Measurements from ENCODE around the gene INSC. TPM values are rescaled to one million over a fixed set of nuclear protein-coding genes. Genes with fewer than 3 reads are reported as not detected.

The INSC gene
- total and polyA plus RNA-seq, 9 of the 15 experiments (the other 6 are each of a cell fraction or from before 2014, with no cell fraction given), result not detected

- CTCF ChIA-PET (ENCODE audit: low intra/inter-chr PET ratio), result interaction anchor here (1.3 to 2.6 kb wide), 2 partner anchors 167 to 285 kb away, joined by 7 to 13 read pairs; no protein-coding TSS in a partner anchor
- Histone ChIP-seq H3K4me1 (replicated peaks in 1 of 2; ENCODE audit: control insufficient read depth in 2 of 2, insufficient read depth in 2 of 2, low read length in 2 of 2) (peaks cover 0 to 11% of the 10 kb centered on the region in 2 experiments; a peak in 2 of 5 replicates), H3K79me2 (ENCODE audit: control insufficient read depth, insufficient read depth, low read length) (no peaks in the 10 kb centered on the region), H2AFZ (ENCODE audit: low read depth, low read length) (no peak overlapping the region), H3K9me3 (replicated peaks; ENCODE audit: control insufficient read depth, insufficient read depth, low read depth, low read length) (no peaks in the 10 kb centered on the region), H3K4me3 (no peak overlapping the region), H3K27me3 (ENCODE audit: control insufficient read depth in 2 of 2, insufficient read depth in 2 of 2, low read length in 2 of 2) (peaks cover 3 to 31% of the 10 kb centered on the region in 2 experiments; a peak in 4 of 5 replicates), H3K27ac (ENCODE audit: extremely low read depth, low read depth, low read length) (no peak overlapping the region), H3K9me1 (ENCODE audit: control insufficient read depth, insufficient read depth, low read length) (no peaks in the 10 kb centered on the region), H3K36me3 (ENCODE audit: control insufficient read depth, insufficient read depth, low read length) (no peaks in the 10 kb centered on the region), H4K20me1 (replicated peaks; ENCODE audit: control insufficient read depth, insufficient read depth, low read length) (no peaks in the 10 kb centered on the region), H3K9ac (ENCODE audit: insufficient read depth in 1 of 2, low read depth in 2 of 2, low read length in 2 of 2) (no peak overlapping the region), H3K4me2 (ENCODE audit: insufficient read depth, low read length) (no peak overlapping the region)
- POLR2A ChIA-PET, result interaction anchor here (0.6 to 1.3 kb wide), 3 partner anchors 12 to 265 kb away, joined by 3 read pairs; no protein-coding TSS in a partner anchor
- intact Hi-C loops (cut with micrococcal nuclease), result loop anchor here (1.0 to 10.0 kb wide), 3 partner anchors 100 to 280 kb away; no protein-coding TSS in a partner anchor
- ATAC-seq, result no peak; the same call in 2 of the 3 replicates
- in situ Hi-C loops (cut with MboI), result no loop called here
- 0% methylated on average over 4 of the region's 4 CpGs for WGBS (ENCODE audit: insufficient coverage, low coverage, missing lambda C conversion rate)
- no peak for DNase-seq (ENCODE audit: extremely low read depth in 1 of 4, low spot score in 3 of 4)
- FAIRE-seq, result no peak
- BruUV-seq (replicated peaks), result no TSS peak
- TF ChIP-seq CTCF (IDR thresholded peaks at IDR 0.05 in 2 of 3, conservative IDR thresholded peaks at IDR 0.05 in 1 of 3; ENCODE audit: insufficient read depth in 2 of 3, low read depth in 1 of 3, low read length in 3 of 3), result 0 out of 6 replicates have a peak, but pooled peaks of 1 of the 3 experiments have one; percentile 5
- TF ChIP-seq NELFE (IDR thresholded peaks at IDR 0.05; ENCODE audit: insufficient read depth, insufficient read length), result no peak
These were observed 39.6 kb upstream of the INSC start for GRCh38 chr11:15075162-15075526.

- ChIA-PET POLR2A (interaction anchor here (0.8 to 1.3 kb wide), 3 partner anchors 10 to 17 kb away, joined by 3 to 4 read pairs (median 3); no protein-coding TSS in a partner anchor), CTCF (ENCODE audit: low intra/inter-chr PET ratio) (no interaction called here)
- Histone ChIP-seq H3K4me3 (no peak overlapping the region), H4K20me1 (replicated peaks; ENCODE audit: control insufficient read depth, insufficient read depth, low read length) (no peaks in the 10 kb centered on the region), H3K9ac (ENCODE audit: insufficient read depth in 1 of 2, low read depth in 2 of 2, low read length in 2 of 2) (no peak overlapping the region), H3K79me2 (ENCODE audit: control insufficient read depth, insufficient read depth, low read length) (no peaks in the 10 kb centered on the region), H3K4me2 (ENCODE audit: insufficient read depth, low read length) (no peak overlapping the region), H3K27ac (ENCODE audit: extremely low read depth, low read depth, low read length) (no peak overlapping the region), H3K9me3 (replicated peaks; ENCODE audit: control insufficient read depth, insufficient read depth, low read depth, low read length) (no peaks in the 10 kb centered on the region), H3K36me3 (ENCODE audit: control insufficient read depth, insufficient read depth, low read length) (no peaks in the 10 kb centered on the region), H2AFZ (ENCODE audit: low read depth, low read length) (no peak overlapping the region), H3K27me3 (ENCODE audit: control insufficient read depth in 2 of 2, insufficient read depth in 2 of 2, low read length in 2 of 2) (no peaks in the 10 kb centered on the region), H3K9me1 (ENCODE audit: control insufficient read depth, insufficient read depth, low read length) (no peaks in the 10 kb centered on the region), H3K4me1 (replicated peaks in 1 of 2; ENCODE audit: control insufficient read depth in 2 of 2, insufficient read depth in 2 of 2, low read length in 2 of 2) (no peaks in the 10 kb centered on the region)
- intact Hi-C loops (cut with micrococcal nuclease) (no loop called here), in situ Hi-C loops (cut with MboI) (no loop called here)
- no peak for FAIRE-seq
- BruUV-seq (replicated peaks), result no TSS peak
- no peak for DNase-seq (ENCODE audit: extremely low read depth in 1 of 4, low spot score in 3 of 4)
- ATAC-seq, result peak; percentile 57; the same call in 2 of the 3 replicates
- no peak for TF ChIP-seq HDAC6 (IDR thresholded peaks at IDR 0.05; ENCODE audit: low read depth, low read length)
- TF ChIP-seq TSC22D4 (tag; IDR thresholded peaks at IDR 0.05), result no peak
- TF ChIP-seq BRCA1 (IDR thresholded peaks at IDR 0.05), result no peak
- no peak for TF ChIP-seq BRCA1 (CRISPR knock-in tag; IDR thresholded peaks at IDR 0.05)
- TF ChIP-seq TEAD4 (IDR thresholded peaks at IDR 0.05; ENCODE audit: low read length), result no peak
- no peak for TF ChIP-seq TEAD4 (CRISPR knock-in tag; IDR thresholded peaks at IDR 0.05; ENCODE audit: borderline replicate concordance)
- no peak for TF ChIP-seq DACH1 (IDR thresholded peaks at IDR 0.05; ENCODE audit: partially characterized antibody)
- TF ChIP-seq ZNF696 (CRISPR knock-in tag; conservative IDR thresholded peaks at IDR 0.05), result no peak
- no peak for TF ChIP-seq ZNF785 (CRISPR knock-in tag; IDR thresholded peaks at IDR 0.05)
- TF ChIP-seq ELK1 (CRISPR knock-in tag; IDR thresholded peaks at IDR 0.05), result no peak
- no peak for TF ChIP-seq EP300 (IDR thresholded peaks at IDR 0.05; ENCODE audit: low read length)
These were observed 23.5 kb upstream of the INSC start for GRCh38 chr11:15091175-15091574.
